Pancreas (tissue), 10 donors: ENCODE measurements around the gene SCD5. TPM values are rescaled to one million over a fixed set of nuclear protein-coding genes. Genes with fewer than 3 reads are reported as not detected.

Experiments
- ATAC-seq, 4 donors: fragments of 200-7000 bp; cut with Tn5 transposase; one replicate each; pipeline versions ENCODE4 v1.8.0 to v1.9.1; 2020; ENCODE audit warnings: mild to moderate bottlenecking in 4 of 4, moderate library complexity in 4 of 4
- DNase-seq, 6 donors: peaks; one replicate each; pipeline ENCODE4 v3.0.0-alpha.2; 2020
- FAIRE-seq: peaks from 2 replicates; lab custom pipeline; 2012; peaks lifted over from hg19 to GRCh38; lab: Jason Lieb, UNC
- H3K27ac ChIP-seq, 4 donors: fragments of 200-600 bp; sonication (generic); 1 replicate in 3 of 4; 2 replicates in 1 of 4; pipeline versions ENCODE4 v1.5.0 to v1.8.0; 2020
- H3K27me3 ChIP-seq, 4 donors: fragments of 200-600 bp; one replicate each; pipeline ENCODE4 v1.8.0; 2021
- H3K36me3 ChIP-seq, 3 donors: fragments of 200-600 bp; sonication (generic) in 1 of 3; one replicate each; pipeline versions ENCODE4 v1.5.0 to v1.8.0; 2020 to 2021
- H3K4me1 ChIP-seq, 3 donors: fragments of 200-600 bp; one replicate each; pipeline ENCODE4 v1.8.0; 2021
- H3K4me3 ChIP-seq, 4 donors: fragments of 200-600 bp; sonication (generic) in 2 of 4; one replicate each; pipeline versions ENCODE4 v1.5.0 to v1.8.0; 2020 to 2021
- H3K9me3 ChIP-seq, 4 donors: fragments of 200-600 bp; one replicate each; pipeline ENCODE4 v1.8.0; 2021
- CTCF ChIP-seq, 4 donors: fragments of 200-600 bp; sonication (generic) in 3 of 4; IDR thresholded peaks; one replicate each; pipeline versions ENCODE4 v1.5.0 to v1.8.0; 2021; ENCODE audit warnings: antibody characterized with exemption in 4 of 4
- WGBS, 2 donors: extraction: QIAGEN DNeasy Blood & Tissue Kit; methylation state at CpG; one replicate each; pipeline ENCODE4 v1.1.7; 2013; 5-methylcytosine and 5-hydroxymethylcytosine counted together
- intact Hi-C, 3 donors: fragments of 100-400 bp; cut with DNase I; formaldehyde crosslinking; loops; one replicate each; pipeline versions ENCODE4 v1.11.1 to v1.14.2; 2022
- polyA plus RNA-seq, 2 donors: library from polyadenylated mRNA; stranded (reverse); fragments of 200-250 nt; gene quantifications; one replicate each; pipeline ENCODE4 v1.2.3, GENCODE V29; 2013
- total RNA-seq, 6 donors: library from RNA; stranded (reverse); fragmentation: NEBNext Ultra II Directional in 4 of 6; extraction: Animal tissue kit (Norgen Biotek cat#: 25700) in 4 of 6; gene quantifications; one replicate each; pipeline versions ENCODE4 v1.2.1 to v1.2.4, GENCODE V29; 2021 to 2023
- donor health status: healthy with polysubstance abuse.
- donor health status: DM: no; HTN: no; CAD: no; lungs with moderate emphysema.
- donor health status: DM: no; HTN: no; CAD: no.
- donor health status: control.
- donor health status: control.
- donor health status: Bipolar disorder and iron deficiency.
- donor health status: DM: yes; HTN: yes; CAD: no.
- donor health status: DM: no; HTN: no; CAD: no.
- donor health status: DM: no; HTN: no; CAD: no.
- donor health status: DM: yes; HTN: yes; CAD: no.

Gene SCD5
- total and polyA plus RNA-seq, 8 donors, result 19.1 to 58.3 (median 31.3) TPM

GRCh38 chr4:82678051-82678450 is 120.5 kb downstream of the SCD5 start:
- ATAC-seq (no peak), DNase-seq (no peak), FAIRE-seq (no peak)
- H3K27me3 ChIP-seq, result no peaks in the 10 kb centered on the region
- H3K36me3 ChIP-seq, result no peaks in the 10 kb centered on the region
- TF ChIP-seq CTCF (IDR thresholded peaks at IDR 0.05), result no peak
- no peaks in the 10 kb centered on the region for H3K4me1 ChIP-seq
- no peaks in the 10 kb centered on the region for H3K9me3 ChIP-seq
- H3K4me3 ChIP-seq, result no peak overlapping the region
- intact Hi-C loops, result no loop called here
- 59 to 63% methylated on average over 4 of the region's 4 CpGs for WGBS, 2 donors
- H3K27ac ChIP-seq, result no peak overlapping the region

DNA sequence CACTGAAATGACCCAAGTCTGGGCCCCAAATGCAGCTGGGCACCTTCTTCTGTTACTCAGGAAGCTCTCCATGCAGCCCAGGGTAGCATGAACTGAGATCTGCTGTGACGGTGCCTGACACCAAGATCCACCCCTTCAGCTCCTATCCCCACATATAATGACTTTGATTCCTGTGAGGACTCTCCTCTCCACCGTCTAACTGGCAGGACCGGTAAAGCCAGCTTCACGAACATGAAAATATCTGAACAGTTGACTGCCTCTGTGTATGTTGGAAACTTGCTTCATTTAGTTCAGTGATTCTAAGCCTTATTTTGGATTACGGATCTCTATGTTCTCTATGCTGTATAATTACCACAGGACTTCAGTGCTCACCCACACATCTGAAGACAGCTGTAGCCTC is 121.3 kb downstream of the SCD5 start:
- DNase-seq, result no peak
- H3K36me3 ChIP-seq, result no peaks in the 10 kb centered on the region
- no peak overlapping the region for H3K4me3 ChIP-seq
- no peaks in the 10 kb centered on the region for H3K27me3 ChIP-seq
- no peak for TF ChIP-seq CTCF (IDR thresholded peaks at IDR 0.05)
- peak in 1 of 4 donors; percentile 28 for ATAC-seq
- no peak for FAIRE-seq
- no peaks in the 10 kb centered on the region for H3K9me3 ChIP-seq
- no peak overlapping the region for H3K27ac ChIP-seq
- H3K4me1 ChIP-seq, result no peaks in the 10 kb centered on the region
- WGBS, 2 donors, result 56 to 57% methylated on average over 5 of the region's 5 CpGs
- intact Hi-C loops, result no loop called here

GRCh38 chr4:82667761-82668480 is 130.7 kb downstream of the SCD5 start:
- ATAC-seq, result no peak
- no peaks in the 10 kb centered on the region for H3K4me1 ChIP-seq
- no peak overlapping the region for H3K27ac ChIP-seq
- DNase-seq, result no peak
- WGBS, 2 donors, result 88 to 95% methylated on average over 2 of the region's 2 CpGs
- no peaks in the 10 kb centered on the region for H3K27me3 ChIP-seq
- no peak overlapping the region for H3K4me3 ChIP-seq
- no peak for TF ChIP-seq CTCF (IDR thresholded peaks at IDR 0.05)
- H3K9me3 ChIP-seq, result no peaks in the 10 kb centered on the region
- intact Hi-C loops, result no loop called here
- no peaks in the 10 kb centered on the region for H3K36me3 ChIP-seq
- FAIRE-seq, result no peak

DNA sequence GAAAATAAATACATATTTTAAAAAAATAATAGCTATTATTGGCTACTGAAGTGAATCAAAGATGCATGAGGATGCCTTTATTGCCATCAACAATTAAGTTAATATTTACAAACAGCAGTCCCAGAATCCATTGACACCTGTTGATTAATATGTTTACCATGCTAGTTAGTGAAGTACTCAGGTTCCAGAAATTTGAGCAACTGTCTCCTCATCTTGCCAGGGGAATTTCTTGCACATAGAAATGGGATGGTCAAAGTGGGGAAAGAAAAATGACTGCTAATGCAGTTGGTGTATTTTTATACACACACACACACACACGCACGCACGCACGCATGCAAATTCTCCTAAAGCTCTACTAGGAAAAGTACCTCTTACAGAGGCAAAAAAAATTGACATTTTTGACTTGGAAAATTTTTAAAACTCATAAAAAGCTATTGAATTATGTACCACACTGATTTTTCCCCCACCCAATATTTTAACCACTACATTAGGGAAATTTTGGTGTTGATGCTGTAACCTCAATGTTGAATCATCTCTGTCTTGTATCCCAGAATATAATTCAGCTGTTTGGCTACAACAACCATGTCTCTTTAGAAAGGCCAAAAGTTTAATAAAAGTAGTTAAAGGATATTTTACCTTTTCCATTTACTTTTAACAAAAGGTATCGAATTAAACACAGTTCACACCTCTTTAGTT is 131.5 kb downstream of the SCD5 start:
- ATAC-seq, result no peak
- Histone ChIP-seq H3K36me3 (no peaks in the 10 kb centered on the region), H3K27me3 (no peaks in the 10 kb centered on the region), H3K4me3 (no peak overlapping the region), H3K9me3 (no peaks in the 10 kb centered on the region), H3K27ac (no peak overlapping the region), H3K4me1 (no peaks in the 10 kb centered on the region)
- intact Hi-C loops, result no loop called here
- no peak for TF ChIP-seq CTCF (IDR thresholded peaks at IDR 0.05)
- DNase-seq, result no peak
- WGBS, 2 donors, result 95 to 96% methylated on average over 5 of the region's 5 CpGs
- FAIRE-seq, result no peak
